Effector CD8-positive, alpha-beta T cell (primary cell): ENCODE data around the gene FADD.

Experiments
- DNase-seq: peaks from one replicate; lab custom pipeline; 2025; lab: John Stamatoyannopoulos, UW

The FADD gene

DNA sequence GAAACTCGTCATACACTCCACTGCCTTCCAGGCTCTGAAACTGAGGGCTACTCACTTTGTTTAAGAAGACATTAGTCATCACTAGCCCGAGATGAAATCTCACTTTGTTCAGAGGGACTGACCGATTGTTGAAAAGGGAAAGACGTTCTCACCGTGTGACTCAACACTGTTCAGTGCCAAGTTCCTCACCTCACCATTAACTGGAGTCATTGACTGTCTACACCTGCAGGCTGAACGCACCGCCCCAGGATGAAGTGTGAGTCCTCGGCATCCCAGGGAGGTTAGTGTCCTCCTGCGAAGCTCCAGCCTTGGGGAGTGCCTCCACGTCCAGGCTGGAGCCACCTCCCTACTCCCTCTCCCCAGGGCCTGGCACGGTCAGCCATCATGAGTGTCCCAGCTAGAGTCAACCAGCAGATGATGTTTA is 30.4 kb downstream of the FADD start:
- no peak for DNase-seq

DNA sequence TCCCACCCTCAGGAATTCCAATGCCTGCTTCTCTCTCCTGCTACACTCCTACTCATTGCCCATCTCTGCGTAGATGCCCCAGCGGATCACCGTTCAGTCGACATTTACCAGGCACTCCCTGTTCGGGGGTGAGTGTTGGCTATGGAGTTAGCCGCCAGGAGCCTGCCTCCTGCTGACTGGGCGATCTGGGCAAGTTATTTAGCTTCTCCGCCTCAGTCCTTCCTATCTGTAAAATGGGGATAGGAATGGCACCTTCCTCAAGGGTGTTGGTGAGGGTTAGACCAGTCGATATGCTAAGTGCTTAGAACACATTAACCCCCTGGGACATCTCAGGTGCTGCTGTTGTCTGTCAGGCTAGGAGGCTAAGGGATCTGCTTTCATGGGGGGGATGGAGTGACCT is 30.9 kb downstream of the FADD start:
- no peak for DNase-seq

DNA sequence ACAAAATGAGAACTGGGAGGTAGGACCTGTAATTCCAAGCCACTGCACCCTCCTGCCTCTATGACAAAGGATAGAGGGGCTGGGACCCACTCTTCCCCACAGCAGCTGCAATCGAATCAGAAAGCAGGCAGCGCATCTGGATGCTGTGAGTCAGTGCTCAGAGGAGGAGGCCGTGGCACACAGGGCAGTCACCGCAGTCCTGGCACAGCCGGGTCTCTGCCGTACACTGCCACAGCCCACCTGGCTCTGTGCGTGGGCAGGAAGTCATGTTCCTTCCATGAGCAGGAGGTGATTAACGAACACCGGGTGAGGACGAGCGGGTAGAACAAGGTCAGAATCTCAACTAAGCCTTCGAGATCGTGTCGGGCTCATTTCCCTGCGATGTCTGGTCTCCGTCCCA is 37.2 kb downstream of the FADD start:
- DNase-seq, result no peak

DNA sequence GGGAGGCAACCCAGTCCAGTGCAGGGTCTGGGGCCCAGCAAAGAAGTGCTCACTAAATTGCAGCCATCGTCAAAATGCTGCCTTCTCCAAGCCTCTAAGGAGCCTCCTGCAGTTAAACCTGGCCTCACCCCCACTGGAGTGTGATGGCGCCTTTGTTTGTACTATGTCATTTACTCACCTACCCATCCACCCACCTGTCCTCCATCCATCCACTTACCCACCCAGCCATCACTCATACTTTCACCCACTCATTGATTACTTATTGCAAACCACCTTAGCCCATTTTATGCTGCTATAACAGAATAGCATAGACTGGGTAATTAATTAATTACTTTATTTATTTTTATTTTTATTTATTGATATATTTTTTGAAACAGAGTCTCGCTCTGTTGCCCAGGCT is 38.6 kb downstream of the FADD start:
- DNase-seq, result no peak

DNA sequence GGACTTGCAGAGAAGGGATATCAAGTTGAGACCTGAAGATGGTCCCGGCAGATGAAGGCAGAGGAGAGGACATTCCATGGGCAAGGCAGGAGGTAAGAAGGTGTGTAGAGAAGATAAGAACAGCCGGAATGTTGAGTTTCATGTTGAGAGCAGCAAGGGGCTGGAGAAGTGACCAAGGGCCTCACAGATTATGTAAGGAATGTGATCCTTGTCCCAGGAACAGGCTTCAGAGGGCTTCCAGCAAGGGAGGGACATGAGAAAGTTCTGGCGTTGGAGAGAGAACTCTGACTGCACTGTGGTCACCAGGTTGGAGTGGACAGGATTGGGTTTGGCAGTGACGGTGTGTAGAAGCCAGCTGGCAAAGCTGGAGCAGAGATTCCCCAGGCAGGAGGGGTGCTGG is 39.8 kb downstream of the FADD start:
- no peak for DNase-seq

DNA sequence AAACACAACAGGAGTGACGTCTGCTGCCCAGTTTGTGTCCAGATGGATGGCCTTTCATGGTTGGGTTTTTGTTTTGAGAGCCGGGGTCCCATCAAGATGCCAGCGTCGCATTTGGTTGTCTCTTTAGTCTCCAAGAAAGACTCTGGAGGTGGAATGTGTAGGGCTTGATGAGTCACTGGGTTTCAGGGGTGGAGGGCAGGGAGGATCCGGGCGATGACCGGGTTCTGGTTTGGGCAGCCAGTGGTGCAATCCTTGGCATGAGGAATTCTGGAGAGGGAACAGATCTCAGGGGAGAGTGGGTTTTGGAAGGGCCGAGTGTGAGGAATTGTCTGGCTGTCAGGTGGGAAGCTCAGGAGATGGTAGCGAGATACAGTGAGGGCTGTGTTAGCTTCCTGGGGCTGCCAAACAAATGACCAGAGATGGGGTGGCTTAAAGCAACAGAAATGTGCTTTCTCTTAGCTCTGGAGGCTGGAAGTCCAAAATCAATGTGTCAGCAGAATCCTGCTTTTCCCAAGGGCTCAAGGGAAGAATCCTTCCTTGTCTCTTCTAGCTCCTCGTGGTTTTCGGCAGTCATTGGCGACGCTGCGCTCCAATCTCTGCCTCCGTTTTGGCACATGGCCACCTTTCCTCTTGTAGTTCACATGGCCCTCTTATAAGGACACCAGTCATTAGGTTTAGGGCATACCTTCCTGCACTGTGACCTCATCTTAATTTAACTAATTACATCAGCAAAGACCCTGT is 41.0 kb downstream of the FADD start:
- DNase-seq, result no peak

DNA sequence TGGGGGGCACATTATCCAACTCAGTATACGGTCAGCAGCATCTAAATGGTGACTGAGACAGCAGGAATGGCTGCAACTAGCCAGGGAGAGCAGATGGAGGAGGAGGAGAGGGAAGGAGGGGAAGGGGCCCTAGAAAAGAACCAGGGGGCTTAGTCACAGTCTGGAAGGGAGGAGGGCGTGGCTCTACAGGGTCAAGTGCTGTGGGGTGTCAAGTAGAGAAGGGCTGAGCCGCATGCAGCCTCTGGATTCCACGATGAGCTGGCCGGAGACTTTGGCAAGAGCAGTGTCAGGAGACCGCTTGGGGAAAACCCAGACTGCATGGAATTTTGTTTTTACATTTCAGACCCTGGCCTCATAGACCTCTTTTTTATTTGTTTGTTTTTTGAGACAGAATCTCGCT is 41.6 kb downstream of the FADD start:
- DNase-seq, result no peak

DNA sequence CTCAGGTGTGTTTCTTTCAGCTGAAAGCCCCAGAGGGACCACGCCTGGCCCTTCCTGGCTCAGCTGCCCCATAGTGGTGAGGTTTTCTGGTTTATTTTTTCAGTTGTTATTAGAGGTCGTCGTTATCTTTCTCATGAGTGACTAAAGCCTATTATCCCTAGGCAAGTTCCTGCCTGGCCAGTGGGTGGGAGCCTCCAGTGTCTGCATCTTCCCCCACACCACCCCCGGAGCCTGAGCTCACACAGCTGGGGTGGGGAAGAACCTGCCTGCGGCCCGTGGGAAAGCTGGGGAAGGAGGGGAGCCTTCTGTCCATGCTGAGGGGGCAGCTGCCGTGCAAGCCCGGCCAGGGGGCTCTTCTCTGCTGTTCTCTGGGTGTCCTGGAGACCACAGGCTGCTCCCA is 43.1 kb downstream of the FADD start:
- DNase-seq, result no peak

DNA sequence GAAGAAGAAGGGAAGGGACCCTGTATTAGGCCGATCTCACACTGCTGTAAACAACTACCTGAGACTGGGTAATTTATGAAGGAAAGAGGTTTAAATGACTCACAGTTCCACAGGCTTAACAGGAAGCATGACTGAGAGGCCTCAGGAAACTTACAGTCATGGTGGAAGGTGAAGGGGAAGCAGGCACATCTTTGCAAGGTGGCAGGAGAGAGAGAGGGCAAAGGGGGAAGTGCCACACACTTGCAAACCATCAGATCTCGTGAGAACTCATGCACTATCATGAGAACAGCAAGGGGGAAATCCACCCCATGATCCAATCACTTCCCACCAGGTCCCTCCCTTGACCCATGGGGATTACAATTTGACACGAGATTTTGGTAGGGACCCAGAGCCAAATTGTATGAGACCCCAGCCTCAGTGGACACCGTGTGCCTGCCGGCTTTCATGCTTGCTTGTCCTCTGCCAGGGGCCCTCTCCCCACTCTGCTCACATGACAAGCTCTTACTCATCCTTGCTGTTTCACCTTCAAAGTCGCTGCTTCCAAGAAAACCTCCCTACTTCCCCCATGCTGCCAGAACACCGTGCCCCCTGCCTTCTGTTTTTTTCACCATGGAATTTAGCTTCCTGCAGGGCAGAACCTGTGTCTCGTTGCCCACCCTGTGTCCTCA is 44.1 kb downstream of the FADD start:
- DNase-seq, result no peak

DNA sequence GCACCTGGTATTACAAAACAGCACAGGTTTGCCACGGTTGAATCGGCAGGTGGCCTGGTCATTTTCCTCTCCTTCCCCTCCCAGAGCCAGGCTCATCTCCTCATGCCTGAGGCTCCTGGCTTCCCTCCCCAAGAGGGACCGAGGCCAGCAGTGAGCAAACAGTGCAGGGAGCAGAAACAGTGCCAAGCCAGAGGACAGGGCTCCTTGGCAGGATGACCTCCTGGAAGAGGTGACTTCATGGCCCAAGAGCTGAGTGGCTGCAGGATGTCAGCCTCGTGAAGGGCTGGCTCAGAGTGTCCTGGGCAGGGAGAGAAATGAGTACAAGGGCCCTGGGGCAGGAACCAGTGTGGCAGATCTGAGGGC is 44.6 kb downstream of the FADD start:
- DNase-seq, result no peak

DNA sequence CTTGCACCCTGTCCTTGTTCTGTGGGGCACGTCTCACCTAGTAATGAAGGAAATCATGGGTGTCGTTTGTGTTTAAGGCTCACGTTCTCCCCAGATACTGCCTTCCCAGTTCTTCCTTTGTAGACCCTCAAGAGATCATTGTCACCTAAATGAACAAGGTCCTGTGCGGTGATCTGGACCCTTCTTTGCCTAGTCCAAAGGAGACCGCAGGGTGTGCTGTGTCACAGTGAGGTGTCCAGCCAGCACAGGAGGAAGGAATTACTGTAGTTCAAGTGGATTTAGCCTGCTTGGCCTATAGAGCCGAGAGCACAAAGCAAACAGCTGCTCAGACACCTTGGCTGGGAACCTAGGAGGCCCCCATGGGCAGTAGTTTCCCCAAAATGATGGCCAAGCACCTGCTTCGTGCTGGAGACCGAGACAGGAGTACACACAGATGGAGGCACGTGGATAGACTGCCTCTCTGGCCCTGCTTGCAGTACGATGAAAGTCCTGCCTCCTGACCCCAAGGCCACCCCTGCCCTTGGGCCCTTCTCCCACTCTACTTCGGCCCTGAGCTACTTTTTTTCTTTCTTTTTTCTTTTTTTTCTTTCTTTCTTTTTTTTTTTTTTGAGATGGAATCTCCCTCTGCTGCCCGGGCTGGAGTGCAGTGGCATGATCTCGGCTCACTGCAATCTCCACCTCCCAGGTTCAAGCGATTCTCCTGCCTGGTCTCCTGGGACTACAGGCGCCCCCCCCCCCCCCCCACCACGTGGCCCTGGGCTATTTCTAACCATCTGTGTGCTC is 48.0 kb downstream of the FADD start:
- no peak for DNase-seq

DNA sequence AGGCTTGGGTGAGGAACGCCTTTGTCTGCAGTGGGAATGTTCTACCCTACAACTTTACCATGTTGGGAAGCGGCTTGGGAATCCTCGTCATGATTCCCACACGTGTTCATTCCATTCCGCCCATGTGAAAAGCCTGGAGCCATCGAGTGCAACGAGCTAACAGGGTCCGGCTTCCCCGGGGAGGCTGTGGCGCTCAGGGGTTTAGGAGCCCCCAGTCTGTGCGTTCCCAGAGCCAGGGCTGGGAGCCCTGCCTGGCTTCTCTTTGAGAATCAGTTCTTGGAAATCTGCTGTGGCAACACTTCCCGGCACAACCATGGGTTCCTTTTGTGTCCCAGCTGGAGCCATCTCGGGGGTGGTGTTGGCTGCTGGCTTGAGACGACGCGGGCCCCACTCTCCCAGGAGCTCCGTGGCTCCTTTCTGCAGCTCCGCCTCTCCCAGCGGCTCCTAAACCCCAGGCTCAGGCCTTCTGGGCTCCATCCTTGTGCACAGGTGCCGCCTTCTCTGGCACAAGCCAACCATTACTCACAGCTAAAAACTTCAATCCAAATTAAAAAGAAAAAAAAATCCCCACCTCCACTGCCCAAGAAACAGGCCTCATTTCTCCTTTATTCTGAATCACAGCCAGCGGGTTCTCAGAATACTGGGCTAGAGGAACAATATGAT is 48.7 kb downstream of the FADD start:
- DNase-seq, result no peak

DNA sequence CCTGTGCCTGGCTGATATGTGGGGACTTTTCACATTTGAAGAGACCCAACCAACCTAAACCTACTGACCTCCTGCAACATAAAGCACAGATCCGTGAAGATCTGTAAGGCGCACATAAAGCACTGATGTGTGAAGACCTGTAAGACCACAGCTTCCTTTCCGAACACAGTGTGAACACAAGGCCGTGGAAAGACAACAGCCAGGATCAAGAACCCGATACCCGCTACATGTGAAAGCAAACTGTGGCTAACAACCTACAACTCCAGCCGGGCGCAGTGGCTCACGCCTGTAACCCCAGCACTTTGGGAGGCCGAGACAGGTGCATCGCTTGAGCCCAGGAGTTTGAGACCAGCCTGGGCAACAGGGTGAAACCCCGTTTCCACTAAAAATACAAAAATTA is 49.7 kb downstream of the FADD start:
- no peak for DNase-seq

DNA sequence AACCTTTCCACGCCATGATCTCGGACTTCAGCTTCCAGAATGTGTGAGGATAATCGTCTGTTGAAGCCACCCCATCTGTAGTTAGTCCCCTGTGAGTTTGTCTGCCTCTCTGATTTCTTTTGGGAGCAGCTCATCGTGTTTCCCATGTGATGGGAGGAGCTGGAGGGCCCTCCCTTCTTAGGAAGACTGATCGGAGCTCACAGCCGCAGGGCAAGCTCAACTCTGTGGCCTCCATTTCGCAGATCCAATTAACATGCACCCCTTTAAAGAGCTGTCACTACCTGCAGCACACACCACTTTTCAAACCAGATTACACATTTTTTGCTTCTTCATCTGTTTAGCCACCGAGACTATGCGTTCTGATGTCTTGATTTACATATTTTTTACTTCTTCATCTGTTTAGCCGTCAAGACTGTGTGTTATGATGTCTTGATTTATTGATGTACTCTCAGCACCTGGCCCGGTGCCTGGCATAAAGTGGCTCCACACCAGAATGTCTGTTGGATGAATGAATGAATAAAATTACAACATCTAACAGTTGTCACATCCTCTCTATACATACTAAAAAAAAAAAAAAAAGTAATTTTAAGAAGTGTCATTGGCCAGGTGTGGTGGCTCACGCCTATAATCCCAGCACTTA is 52.5 kb downstream of the FADD start:
- no peak for DNase-seq
